ENCODE data around the gene COL13A1. TPM values are rescaled to one million over a fixed set of nuclear protein-coding genes. Genes with fewer than 3 reads are reported as not detected.

The COL13A1 gene
- polyA plus RNA-seq, 1 donor = 11.0 TPM

DNA sequence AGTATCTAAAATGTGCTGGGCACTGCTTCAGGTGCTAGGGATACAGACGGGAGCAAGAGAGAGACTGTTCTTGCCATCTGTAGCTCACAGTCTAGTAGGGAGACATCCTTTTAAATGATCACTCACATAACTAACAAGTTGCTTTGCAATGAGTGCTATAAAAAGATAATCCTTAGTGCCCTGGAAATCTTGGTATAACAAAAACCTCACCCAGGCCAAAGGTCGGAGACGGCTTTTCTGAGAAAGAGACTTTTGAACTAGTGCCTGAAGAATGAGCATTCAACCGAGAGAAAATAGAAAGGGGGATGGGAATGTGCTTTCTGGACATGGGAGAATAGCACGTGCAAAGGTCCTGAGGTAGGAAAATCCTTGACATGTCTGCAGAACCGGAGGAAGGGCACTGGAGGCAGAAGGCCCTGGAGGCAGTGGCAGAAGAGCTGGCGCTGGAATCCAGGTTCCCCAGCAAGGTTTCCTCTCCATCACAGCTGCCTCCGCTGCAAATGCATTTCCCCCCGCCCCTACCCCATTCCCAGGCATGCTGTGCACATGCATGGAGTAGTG, 89.4 kb downstream of the COL13A1 start:
- DNase-seq = no peak

DNA sequence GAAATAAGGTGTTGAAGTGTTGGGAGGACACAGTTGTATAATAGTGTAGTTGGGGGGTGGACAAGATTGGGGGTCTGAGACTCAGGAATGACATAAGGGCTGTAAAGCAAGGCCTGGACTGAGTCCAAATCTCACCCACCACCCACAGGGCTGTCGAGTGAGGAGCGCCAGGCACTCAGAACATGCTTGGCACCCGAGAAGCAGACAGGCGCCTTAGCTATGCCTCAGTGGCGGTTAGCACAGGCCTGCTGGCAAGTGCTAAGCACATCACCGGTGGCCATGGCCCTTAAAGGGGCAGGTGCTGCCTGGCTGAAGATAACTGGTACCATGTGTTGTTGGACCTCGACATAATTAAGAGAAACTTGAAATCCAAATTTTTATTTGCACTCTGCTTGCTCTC, 90.7 kb downstream of the COL13A1 start:
- no peak for DNase-seq

DNA sequence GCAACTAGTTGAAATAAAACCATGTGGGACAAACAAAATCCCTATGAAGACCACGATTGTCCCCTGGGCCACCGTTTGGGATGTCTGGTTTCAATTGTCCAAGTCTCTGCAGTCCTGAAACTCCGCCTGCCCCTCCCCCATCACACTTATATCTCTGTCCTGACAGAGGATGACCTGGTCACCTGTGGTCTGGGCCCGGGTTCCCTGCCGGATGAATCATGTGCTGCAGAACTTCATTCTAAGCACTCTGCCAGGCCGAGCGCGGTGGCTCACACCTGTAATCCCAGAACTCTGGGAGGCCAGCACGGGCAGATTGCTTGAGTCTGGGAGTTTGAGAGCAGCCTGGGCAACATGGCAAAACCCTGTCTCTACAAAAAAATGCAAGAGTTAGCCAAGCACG, 91.1 kb downstream of the COL13A1 start:
- no peak for DNase-seq

DNA sequence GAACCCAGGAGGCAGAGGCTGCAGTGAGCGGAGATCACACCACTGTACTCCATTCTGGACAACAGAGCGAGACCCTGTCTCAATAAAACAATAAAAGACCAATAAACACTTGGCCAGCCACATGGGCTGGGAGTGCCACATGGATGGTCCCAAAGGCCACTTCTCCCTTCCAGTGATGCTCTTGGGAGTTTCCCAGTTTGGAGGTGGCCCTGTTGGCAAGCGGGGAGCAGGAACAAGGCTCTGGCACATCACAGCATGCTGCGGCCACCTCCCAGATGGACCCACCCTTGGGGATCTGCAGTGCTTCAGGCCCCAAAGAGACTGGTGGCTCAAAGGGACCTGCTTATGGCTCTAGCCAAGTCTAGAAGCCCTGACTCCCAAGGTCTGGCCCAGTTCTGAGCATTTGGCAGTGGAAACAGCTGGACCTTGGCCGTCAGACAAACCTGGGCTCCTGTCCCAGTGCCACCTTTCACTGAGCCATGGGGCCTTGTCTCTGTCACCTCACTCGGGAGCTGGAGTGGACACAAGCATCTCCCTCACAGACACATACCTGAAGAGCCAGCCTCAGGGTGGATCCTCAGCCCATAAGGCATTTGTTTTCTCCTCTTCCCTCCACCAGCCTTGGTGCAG, 91.7 kb downstream of the COL13A1 start:
- no peak for DNase-seq

DNA sequence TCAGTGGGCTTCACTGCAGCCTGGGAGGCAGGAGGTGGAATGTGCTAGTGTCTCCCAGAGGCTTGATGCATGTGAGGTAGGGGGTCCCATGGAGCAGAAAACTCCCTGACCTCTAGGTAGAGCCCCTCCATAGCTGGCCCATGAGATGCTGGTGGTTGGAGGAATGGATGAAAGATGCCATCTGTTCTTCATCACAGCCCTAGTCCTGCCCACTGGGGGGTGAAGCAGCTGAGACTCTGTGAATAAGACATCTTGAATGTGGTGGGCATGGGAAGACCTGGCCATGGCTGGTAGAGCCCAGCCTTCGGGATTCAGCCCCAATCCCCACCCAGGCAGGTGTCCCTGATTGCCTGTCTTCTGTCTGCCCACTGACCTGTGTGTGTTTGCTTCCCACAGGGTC, 92.5 kb downstream of the COL13A1 start:
- DNase-seq = no peak

DNA sequence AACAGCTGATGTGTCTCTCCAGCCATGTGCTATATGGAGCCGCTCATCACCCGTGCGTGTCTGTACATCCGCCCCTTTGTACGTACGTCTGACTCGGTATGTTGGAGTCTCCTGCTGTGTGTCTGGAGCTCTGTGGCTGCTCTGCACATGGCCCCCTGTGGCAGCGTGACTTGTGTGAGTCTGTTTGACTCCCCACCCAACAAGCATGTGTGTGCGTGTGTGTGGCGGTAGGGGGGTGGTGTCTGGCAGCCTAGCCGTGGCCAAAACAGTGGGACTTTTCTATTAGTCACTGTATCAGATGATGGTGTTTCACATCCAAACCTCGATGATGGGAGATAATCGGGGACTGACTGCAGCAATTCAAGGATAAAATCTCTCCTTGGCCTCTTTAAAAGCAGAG, 94.1 kb downstream of the COL13A1 start:
- no peak for DNase-seq

DNA sequence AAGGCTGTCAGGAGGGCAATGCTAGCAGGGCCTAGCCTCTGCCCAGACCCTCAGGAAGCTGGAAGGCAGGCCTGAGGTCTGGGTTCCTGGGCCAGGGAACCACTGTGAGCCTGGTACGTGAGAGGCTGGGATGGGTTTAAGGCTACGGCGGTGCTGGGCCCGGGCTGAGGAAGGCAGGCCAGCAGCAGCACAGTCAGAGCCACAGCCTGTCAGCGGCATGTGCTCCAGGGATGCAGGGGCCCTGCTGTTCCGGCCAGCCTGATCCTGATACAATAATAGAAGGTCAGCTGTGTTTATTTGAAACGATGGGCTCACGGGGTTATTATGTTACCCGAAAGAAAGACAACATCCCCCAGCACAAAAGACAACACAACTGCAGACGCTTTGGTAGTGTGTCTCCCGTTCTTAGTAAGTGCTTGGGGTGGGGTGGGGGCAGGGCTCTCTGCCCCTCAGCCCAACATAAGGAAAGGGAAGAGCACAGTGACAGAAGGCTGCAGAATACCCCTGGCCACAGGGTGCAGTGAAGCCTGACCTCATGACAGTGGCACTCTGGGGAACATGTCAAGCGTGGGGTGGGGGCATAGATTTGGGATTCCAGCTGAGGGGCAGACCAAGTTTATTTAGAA, 95.0 kb downstream of the COL13A1 start:
- no peak for DNase-seq

DNA sequence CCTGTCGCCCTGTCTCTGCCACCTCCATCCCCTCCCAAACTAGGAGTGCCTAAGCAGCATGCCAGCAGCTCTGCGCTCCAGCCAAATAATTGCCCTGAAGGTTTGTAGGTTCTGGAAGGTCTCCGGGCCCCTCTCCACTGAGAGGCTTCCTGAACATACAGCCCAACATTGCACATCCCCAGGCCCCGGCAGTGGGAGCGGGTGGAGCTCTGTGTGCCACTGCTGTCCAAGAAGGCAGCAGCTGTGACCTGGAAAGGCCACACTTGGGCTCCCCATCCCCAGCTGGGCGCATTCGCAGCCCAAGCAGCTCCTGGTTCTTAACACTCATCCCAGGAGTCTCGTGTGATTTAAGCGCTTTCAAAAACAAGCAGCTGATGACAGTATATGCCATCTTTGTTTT, 95.7 kb downstream of the COL13A1 start:
- DNase-seq = no peak

DNA sequence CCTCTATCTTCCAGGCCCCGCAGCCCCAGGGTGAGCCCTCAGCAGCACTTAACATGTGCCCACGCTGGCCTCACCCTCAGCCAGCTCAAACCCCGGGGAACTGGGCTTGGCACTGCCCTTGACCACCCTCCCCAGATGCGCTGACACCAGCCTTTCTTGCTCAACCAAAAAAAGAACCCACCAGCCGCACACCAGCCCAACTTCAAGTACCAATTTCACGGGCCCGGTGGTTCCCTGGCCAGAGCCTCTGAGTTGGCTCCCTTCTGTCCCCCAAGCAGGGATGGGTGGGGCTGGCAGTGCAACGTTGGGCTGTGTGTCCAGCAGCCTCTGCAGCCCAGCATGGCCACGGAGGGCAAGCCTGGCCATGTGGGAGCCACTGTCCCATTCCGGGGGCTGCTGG, 96.3 kb downstream of the COL13A1 start:
- no peak for DNase-seq

DNA sequence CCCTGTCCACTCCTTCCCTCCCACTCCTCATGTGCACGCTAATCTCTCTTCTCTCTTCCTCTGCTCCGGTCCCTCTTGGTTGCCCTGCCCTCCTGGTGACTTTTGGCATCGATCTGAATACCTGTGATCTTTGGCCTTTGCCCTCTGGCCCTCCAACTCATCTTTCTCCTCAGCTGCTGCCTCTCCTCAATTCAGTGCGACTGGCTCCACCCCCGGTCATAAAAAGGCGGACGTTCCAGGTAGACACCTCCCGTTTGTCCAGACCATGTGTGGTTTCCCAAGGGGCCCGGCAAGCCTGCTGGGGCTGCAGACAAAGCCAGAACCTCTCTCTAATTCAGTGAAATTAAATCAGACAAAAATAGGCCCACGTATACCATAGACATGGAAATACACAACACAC, 96.8 kb downstream of the COL13A1 start:
- no peak for DNase-seq

DNA sequence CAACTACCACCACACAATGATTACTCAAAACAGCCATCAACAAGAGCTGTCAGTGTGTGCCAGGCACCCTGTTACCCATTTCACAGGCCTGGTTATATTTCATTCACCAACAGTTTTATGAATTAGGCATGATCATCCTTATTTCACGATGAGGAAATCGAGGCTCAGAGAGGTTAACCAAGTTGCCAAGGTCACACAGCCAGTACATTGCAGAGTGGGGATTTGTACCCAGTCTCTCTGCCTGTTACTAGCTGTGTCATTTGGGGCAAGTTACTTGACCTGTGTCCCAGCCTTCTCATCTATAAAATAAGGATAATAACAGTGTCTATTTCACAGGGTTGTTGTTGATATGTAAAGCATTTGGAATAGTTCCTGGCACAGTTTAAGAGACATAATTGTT, 97.2 kb downstream of the COL13A1 start:
- no peak for DNase-seq

DNA sequence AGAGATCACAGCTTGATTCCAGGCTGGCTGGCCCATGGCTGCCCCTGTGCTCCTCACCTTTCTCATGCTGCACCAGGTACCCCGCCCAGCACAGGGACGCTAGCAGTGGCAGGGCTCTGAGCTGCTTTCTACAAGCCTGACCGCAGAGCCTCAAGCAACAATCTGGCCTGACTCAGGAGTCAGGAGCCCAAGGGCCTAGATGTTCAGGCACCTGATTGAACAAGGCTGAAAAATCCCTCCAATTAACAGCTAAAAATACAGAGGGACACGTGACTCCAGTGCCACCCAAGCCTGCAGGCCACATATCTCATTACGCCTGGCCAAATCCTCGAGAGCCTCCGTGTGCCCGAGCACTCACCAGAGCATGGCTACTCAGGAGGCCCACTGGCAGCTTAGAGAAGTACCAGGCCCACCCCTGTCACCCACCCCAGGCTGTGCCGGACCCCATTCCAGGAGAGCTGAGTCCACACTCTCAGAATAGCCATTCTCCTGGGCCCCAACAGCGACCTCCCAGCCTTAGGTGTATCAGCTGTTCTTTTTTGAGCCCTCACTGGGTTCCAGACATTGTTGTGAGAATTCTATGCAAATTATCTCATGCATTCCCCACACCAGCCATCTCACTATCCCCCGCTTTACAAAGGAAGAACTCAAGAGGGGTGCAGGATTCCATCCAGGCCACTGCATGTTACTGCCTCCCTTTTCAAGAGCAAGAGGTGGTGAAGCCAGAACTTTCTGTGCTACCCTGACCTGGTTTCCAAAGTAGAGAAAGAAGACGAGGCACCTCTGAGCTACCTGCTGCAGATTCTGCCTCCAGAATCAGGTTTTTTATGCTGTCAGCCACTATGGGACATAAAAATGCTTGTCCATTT, 98.3 kb downstream of the COL13A1 start:
- no peak for DNase-seq

DNA sequence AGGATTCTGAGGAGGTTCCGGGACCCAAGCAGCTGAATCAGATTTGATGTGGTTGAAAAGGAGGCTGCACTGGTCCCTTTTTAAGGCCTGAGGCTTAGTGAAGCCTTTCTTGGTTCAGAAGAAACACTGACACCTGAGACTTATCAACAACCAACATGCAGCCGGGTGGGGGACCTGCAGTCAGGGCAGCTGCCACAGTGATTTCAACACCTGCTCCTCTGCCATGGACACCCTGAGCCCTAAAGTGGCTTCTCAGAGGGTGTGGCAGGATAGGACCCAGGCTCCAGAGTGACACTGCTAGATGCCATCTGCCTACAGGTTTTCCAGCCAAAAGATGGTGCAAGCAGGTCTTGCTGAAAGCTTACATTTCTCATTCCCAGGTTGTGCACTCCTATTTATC, 99.3 kb downstream of the COL13A1 start:
- DNase-seq = no peak

DNA sequence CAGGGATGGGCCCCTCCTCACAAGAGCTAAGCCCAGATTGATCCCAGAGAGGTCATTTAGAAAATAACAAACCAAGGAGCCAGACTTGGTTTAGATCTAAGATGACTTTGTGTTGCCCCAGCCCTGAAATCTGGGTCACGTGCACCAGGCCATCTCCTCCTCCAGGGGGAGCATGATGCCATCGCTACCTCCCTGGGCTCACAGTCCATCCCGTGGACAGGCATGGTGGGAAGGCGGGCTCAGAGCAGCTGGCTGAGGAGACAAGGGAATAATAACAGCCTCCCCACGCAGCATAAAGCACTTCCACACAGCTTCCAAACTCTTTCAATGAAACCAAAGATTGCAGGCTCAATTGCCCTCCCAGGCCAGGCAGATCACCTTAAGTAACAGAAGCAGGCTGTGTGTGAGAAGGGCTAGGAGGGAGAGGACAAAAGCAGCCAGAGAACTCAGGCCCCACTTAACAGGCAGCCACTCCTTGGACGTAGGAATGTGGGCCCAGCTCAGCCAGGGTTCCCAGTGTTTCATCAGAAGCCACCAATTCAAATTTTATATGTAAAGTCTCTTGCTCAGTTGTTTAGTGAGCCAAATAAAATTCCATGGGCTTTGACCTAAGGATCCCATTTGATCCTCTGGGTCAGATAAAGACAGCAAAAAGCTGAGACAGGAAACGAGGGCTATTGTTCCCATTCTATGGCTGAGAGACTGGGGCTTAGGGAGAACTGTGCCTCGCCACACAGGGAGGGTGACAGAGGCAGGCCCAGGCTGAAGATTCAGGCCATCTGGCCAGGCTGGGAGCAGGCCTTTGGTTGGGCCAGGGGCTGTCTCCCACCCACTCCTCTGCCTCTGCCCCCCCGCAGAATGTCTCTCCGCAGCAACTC, 100.2 kb downstream of the COL13A1 start:
- no peak for DNase-seq

DNA sequence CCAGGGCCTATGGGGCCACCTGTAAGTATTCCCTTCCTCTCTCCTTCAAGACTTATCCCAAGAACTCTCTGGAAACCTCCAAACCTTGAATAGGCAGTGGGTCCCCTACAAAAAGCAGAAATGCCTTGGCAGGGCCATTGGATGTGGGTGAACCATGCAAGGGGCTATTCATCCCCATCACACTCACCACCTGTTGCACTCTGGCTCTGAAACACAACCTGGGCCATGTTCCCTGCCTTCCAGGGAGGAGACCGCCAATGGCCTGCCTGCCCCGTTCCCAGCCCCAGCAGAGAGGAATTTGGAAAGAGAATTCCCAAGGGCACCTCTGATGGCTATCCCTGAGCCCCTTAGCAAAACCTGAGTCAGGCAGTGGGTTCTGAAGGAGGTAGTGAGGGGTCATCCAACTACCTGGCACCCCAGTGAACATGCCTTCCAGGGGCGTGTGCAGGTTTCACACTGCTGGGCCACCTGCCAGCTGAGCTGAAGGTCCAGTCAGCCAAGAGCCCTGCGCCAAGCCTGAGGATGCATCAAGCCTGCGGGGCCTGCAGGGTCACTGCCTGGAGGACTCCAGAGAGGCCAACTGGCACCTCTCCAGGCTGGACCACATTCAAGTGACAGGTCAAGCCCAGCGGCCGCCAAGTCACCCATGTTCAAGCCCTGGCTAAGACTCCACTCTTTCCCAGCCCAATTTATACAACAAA, 101.3 kb downstream of the COL13A1 start:
- no peak for DNase-seq

DNA sequence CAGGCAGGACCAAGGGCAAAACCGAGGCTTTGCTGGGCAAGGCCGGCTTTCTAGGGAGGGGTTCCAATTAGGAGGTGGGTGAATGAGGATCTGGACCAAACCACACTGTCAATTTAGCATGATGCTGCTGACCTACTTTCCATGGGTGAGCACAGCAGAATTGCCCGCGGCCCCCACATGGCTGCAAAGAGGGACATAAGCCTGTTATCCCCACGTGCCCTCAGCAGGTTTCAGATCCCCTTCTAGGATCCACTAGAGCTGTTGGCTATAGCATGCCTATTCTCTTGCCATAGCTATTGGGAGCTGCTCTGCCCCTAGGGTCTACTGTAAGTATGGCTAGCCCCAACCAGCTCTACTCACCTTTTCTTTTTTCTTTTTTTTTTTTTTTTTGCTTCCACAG, 102.8 kb downstream of the COL13A1 start:
- no peak for DNase-seq

DNA sequence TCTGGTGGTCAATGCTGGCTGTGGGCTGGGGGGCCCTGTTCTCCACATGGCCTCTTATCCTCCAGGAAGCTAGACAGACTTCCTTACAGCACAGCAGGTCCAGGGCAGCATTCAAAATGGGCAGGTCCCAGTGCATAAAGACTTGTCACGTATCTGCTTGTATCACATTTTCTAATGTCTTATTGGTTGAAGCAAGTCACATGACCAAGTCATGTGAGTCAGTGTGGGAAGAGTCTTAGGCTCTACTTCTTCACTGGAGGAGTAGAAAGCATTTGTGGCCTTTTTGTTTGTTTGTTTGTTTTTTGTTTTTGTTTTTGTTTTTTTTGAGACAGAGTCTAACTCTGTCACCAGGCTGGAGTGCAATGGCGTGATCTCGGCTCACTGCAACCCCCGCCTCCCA, 104.7 kb downstream of the COL13A1 start:
- no peak for DNase-seq

DNA sequence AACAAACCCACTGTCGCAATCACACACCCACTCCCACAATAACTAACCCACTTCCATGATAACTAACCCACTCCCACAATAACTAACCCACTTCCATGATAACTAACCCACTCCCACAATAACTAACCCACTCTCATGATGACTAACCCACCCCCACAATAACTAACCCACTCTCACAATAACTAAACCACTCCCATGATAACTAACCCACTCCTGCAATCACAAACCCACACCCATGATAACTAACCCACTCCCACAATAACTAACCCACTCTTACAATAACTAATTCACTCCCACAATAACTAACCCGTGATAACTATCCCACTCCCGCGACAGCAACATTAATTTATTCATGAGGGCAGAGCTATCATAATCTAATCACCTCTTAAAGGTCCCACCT, 105.8 kb downstream of the COL13A1 start:
- DNase-seq = no peak

DNA sequence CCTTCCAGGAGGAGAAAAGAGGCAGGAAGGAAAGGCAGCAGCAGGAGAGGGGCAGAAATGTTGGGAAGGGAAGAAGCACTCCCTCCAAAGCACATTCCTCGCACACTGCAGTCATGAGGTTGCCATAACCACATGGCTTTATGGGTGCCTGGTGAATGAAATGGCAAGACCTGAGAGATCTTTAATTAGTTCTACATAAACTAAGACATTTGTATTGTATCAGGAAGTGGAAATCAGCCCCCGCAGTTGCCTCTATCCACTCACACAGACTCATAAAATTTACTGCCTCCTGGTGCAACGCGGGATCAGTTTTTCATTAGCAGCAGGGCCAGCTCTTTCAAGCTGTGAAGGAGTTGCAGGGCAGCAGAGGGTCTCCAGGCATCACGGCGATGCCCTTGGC, 106.4 kb downstream of the COL13A1 start:
- DNase-seq = no peak

DNA sequence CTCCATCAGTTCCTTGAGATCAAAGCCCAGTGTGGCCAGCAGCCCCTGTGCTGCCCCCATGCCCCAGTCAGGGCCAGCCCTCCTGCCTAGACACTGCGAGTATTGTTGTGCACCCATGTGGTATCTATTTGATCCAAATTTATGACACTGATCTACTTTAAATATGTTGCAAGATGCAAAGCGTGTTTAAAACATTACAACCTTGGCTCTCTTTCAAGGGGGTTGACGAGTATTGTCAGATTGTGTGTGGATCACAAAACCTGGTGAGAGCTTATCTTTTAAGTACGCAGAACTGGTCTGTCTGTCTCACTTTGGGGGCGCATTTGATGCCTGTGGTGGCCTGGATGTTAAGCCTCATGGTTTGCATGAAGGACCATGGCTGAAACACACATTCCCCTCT, 108.9 kb downstream of the COL13A1 start:
- DNase-seq = no peak

DNA sequence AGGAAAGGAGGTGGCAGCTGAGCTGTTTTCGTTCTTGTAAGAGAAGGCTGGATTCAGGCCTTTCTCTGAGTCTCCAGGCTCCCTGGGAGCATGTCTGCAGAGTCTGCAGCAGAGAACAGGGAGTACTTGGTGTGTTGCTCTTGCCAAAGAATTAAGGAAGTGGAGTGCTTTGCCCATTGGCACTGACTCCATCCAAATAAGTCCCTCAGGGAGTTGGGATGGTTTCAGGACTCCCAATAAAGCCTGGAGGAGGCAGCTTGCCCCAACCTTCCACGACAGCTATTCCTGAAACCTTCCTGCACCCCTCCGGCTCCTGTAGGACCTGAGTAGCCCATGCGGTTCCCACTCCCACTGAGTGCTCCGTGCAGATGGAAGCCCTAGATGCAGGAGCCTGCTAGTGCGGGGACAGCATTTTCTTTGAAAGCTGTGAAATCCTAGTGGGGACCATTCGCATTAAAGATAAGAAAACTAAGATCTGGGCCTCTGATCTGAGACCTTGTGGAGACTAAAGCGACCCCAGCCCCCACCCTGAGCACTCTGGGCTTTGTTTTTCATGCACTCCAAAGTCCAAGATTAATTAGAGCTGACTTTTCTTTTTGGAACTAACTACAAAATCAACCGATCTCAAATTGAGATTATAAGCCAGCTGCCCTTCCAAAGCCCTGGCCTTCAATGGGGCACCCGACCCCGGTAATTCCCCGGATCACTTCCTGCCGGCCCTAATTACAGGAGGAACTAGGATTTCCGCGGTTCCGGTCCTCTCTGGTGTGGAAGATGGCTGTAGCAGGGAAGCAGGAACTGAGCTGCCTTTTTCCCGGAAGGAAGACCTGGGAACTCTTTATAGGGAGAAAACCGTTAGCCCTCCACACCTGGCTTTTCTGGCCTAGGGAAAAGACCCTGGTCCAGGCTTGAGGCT, 110.2 kb downstream of the COL13A1 start:
- DNase-seq = no peak

All from hindlimb muscle (tissue), 1 donor.